Tibial nerve (tissue), 3 donors: ENCODE results near the gene GPR155.

Experiments used
- POLR2A ChIP-seq, 2 donors: fragments of 450-650 bp; IDR thresholded peaks; one replicate each; pipeline ENCODE4 v1.6.1; 2017; ENCODE audit warnings: antibody characterized with exemption in 2 of 2, mild to moderate bottlenecking in 2 of 2, moderate library complexity in 2 of 2
- TF ChIP-seq, protein P1 (sequence below), 5 experiments: fragments of 200-600 bp in 3 of 5; fragments of 450-650 bp in 2 of 5; sonication (generic) in 3 of 5; IDR thresholded peaks; one replicate each; pipeline ENCODE4 v1.5.1; 2016 to 2019; ENCODE audit warnings: antibody characterized with exemption in 5 of 5, mild to moderate bottlenecking in 3 of 5, moderate library complexity in 2 of 5

DNA sequence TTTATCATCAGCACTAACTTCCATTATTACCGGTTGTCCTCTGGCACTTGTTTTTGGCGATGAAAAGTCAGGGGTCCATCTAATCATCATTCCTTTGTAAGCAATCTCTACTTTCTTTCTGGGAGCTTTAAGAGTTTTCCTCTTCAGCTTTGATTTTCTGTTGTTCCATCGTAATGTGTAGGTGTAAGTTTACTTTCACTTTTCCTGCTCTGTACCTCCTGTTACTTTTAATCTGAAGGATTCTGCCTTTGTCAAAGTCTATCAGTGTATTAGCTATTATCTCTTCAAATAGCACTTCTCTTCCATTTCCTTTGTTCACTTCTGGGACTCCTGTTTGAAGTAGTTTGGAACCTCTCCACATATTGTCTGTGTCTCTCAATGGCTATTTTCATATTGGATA lies 25.5 kb upstream of the GPR155 start:
- TF ChIP-seq, protein P1, sequence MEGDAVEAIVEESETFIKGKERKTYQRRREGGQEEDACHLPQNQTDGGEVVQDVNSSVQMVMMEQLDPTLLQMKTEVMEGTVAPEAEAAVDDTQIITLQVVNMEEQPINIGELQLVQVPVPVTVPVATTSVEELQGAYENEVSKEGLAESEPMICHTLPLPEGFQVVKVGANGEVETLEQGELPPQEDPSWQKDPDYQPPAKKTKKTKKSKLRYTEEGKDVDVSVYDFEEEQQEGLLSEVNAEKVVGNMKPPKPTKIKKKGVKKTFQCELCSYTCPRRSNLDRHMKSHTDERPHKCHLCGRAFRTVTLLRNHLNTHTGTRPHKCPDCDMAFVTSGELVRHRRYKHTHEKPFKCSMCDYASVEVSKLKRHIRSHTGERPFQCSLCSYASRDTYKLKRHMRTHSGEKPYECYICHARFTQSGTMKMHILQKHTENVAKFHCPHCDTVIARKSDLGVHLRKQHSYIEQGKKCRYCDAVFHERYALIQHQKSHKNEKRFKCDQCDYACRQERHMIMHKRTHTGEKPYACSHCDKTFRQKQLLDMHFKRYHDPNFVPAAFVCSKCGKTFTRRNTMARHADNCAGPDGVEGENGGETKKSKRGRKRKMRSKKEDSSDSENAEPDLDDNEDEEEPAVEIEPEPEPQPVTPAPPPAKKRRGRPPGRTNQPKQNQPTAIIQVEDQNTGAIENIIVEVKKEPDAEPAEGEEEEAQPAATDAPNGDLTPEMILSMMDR (IDR thresholded peaks at IDR 0.05), result no peak
- no peak for TF ChIP-seq POLR2A (IDR thresholded peaks at IDR 0.05)
